SU-DHL-6 (cell line): Measurements from ENCODE around the gene UBE2E2.

ENCODE experiments used
- H2AFZ ChIP-seq: fragments of 200-600 bp; sonication (generic); 2 replicates; pipeline ENCODE4 v1.6.1; 2014; ENCODE audit warnings: low read depth, mild to moderate bottlenecking, moderate library complexity, mixed read lengths, antibody characterized with exemption, low read length; ENCODE audit not compliant: severe bottlenecking
- H3F3A ChIP-seq: fragments of 200-600 bp; shearing (Covaris generic); 2 replicates; pipeline ENCODE4 v1.6.0; 2016; ENCODE audit warnings: antibody characterized with exemption, mild to moderate bottlenecking; ENCODE audit not compliant: insufficient read depth
- H3K27ac ChIP-seq: fragments of 200-600 bp; sonication (generic); 2 replicates; pipeline ENCODE4 v1.5.1; 2016; ENCODE audit warnings: low read depth, mild to moderate bottlenecking, low read length, moderate library complexity, mixed read lengths
- H3K27me3 ChIP-seq: fragments of 200-600 bp; sonication (generic), shearing (Covaris generic); 2 replicates; pipeline ENCODE4 v1.6.0; 2014; ENCODE audit warnings: mild to moderate bottlenecking, low read length
- H3K36me3 ChIP-seq: fragments of 200-600 bp; sonication (generic); 2 replicates; pipeline ENCODE4 v1.6.1; 2014; ENCODE audit warnings: mild to moderate bottlenecking, low read length, mixed read lengths
- H3K4me2 ChIP-seq: fragments of 300-600, 200-600 bp; shearing (Covaris generic), sonication (generic); 2 replicates; pipeline ENCODE4 v1.6.0; 2014; ENCODE audit warnings: low read length, low read depth, mild to moderate bottlenecking; ENCODE audit not compliant: poor library complexity, severe bottlenecking
- H3K4me3 ChIP-seq: fragments of 200-600 bp; sonication (generic); 2 replicates; pipeline ENCODE4 v1.5.1; 2014; ENCODE audit warnings: antibody characterized with exemption, low read length, mild to moderate bottlenecking, mixed read lengths; ENCODE audit not compliant: insufficient read depth, poor library complexity, severe bottlenecking
- H3K79me2 ChIP-seq: fragments of 200-600 bp; sonication (generic); 2 replicates; pipeline ENCODE4 v1.6.1; 2014; ENCODE audit warnings: mild to moderate bottlenecking, low read length, moderate library complexity; ENCODE audit not compliant: insufficient read depth
- H3K9ac ChIP-seq: fragments of 200-600 bp; sonication (generic); 2 replicates; pipeline ENCODE4 v1.7.0; 2014; ENCODE audit warnings: mild to moderate bottlenecking, low read length
- H3K9me2 ChIP-seq: fragments of 200-600 bp; sonication (generic); replicated peaks from 2 replicates; pipeline ENCODE4 v1.6.1; 2014; ENCODE audit warnings: low read length; ENCODE audit not compliant: insufficient read depth
- H3K9me3 ChIP-seq: fragments of 200-600 bp; sonication (generic); 2 replicates; pipeline ENCODE4 v1.6.1; 2014; ENCODE audit warnings: low read length, mixed read lengths; ENCODE audit not compliant: insufficient read depth
- H4K20me1 ChIP-seq: fragments of 200-600 bp; sonication (generic); 2 replicates; pipeline ENCODE4 v1.6.1; 2014; ENCODE audit warnings: low read depth, mild to moderate bottlenecking, antibody characterized with exemption, low read length, moderate library complexity, mixed read lengths
- CTCF ChIP-seq: fragments of 200-600 bp; sonication (generic); IDR thresholded peaks from one replicate; pipeline ENCODE4 v1.5.1; 2017; ENCODE audit warnings: antibody characterized with exemption, mild to moderate bottlenecking, low read length, moderate library complexity; ENCODE audit not compliant: insufficient read depth, poor library complexity, severe bottlenecking
- EZH2phosphoT487 ChIP-seq: fragments of 200-600 bp; sonication (generic), shearing (Covaris generic); conservative IDR thresholded peaks from 2 replicates; pipeline ENCODE4 v1.6.1; 2018; ENCODE audit warnings: mild to moderate bottlenecking, antibody characterized with exemption, low read length, moderate library complexity, mixed read lengths

The UBE2E2 gene

GRCh38 chr3:23594066-23594465, 390.9 kb downstream of the UBE2E2 start:
- Histone ChIP-seq H3F3A (no peaks in the 10 kb centered on the region), H2AFZ (no peak overlapping the region), H3K27me3 (no peaks in the 10 kb centered on the region), H3K9me2 (no peaks in the 10 kb centered on the region), H3K27ac (no peak overlapping the region), H3K4me2 (no peak overlapping the region), H3K36me3 (no peaks in the 10 kb centered on the region), H3K79me2 (no peaks in the 10 kb centered on the region), H3K9ac (no peak overlapping the region), H3K9me3 (no peaks in the 10 kb centered on the region), H4K20me1 (no peaks in the 10 kb centered on the region), H3K4me3 (no peak overlapping the region)
- no peak for TF ChIP-seq CTCF
- TF ChIP-seq EZH2phosphoT487, result no peak

DNA sequence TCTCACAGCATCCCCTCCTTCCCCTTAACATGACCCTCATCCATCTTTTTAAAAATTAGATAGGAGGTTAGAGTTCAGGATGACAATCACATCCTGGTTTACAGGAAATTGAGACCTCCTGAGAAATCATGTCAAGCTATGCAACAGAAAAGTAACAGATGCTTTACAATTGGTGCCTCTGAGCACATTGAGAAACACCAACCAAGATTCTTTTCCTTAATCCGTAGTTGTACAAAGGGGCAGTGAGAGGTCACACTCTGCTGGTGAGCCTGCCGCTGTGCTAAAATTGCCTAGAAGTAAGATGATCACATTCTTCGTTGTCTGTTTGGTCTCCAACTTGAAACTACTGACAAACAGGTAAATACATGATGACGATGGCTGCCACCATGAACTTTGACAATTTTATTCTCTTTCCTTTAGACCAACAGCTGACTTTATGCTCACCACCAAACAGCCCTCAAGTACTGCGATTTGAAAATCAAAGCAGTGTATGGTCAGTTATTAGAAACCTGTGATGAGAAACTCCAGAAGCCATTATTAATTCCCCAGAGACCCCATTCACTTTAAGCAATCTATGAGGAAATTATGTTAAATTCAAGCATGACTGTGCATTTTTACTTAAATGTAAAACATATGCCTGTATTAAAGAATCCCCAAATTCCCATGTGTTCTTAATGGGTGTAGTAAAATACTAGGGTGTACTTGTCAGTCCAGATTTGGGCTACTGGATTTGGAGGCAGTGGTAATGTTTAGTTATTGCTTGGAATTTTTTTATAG, 392.0 kb downstream of the UBE2E2 start:
- Histone ChIP-seq H3K9me2 (no peaks in the 10 kb centered on the region), H3K9ac (no peak overlapping the region), H3K36me3 (no peaks in the 10 kb centered on the region), H2AFZ (no peak overlapping the region), H3F3A (no peaks in the 10 kb centered on the region), H3K4me3 (no peak overlapping the region), H3K4me2 (no peak overlapping the region), H4K20me1 (no peaks in the 10 kb centered on the region), H3K27me3 (no peaks in the 10 kb centered on the region), H3K27ac (no peak overlapping the region), H3K79me2 (no peaks in the 10 kb centered on the region), H3K9me3 (no peaks in the 10 kb centered on the region)
- TF ChIP-seq EZH2phosphoT487, result no peak
- TF ChIP-seq CTCF, result no peak

- no peak overlapping the region for H3K4me2 ChIP-seq
- H3K36me3 ChIP-seq, result no peaks in the 10 kb centered on the region
- H3K79me2 ChIP-seq, result no peaks in the 10 kb centered on the region
- TF ChIP-seq CTCF (no peak), EZH2phosphoT487 (no peak)
- H2AFZ ChIP-seq, result no peak overlapping the region
- H3K27me3 ChIP-seq, result no peaks in the 10 kb centered on the region
- H3K9ac ChIP-seq, result no peak overlapping the region
- H3K9me2 ChIP-seq, result no peaks in the 10 kb centered on the region
- H3K4me3 ChIP-seq, result no peak overlapping the region
- no peaks in the 10 kb centered on the region for H4K20me1 ChIP-seq
- H3K9me3 ChIP-seq, result no peaks in the 10 kb centered on the region
- no peak overlapping the region for H3K27ac ChIP-seq
- no peaks in the 10 kb centered on the region for H3F3A ChIP-seq
These were observed 392.7 kb downstream of the UBE2E2 start for GRCh38 chr3:23595851-23596250.
